HG02759 (cell line): ENCODE measurements around the gene KCNK16.

ENCODE experiments used
- ATAC-seq: cut with Tn5 transposase; IDR thresholded peaks from one replicate; pipeline ENCODE4 v1.9.1; 2021; ENCODE audit warnings: mild to moderate bottlenecking, moderate library complexity; ENCODE audit not compliant: unreplicated experiment

Gene KCNK16

DNA sequence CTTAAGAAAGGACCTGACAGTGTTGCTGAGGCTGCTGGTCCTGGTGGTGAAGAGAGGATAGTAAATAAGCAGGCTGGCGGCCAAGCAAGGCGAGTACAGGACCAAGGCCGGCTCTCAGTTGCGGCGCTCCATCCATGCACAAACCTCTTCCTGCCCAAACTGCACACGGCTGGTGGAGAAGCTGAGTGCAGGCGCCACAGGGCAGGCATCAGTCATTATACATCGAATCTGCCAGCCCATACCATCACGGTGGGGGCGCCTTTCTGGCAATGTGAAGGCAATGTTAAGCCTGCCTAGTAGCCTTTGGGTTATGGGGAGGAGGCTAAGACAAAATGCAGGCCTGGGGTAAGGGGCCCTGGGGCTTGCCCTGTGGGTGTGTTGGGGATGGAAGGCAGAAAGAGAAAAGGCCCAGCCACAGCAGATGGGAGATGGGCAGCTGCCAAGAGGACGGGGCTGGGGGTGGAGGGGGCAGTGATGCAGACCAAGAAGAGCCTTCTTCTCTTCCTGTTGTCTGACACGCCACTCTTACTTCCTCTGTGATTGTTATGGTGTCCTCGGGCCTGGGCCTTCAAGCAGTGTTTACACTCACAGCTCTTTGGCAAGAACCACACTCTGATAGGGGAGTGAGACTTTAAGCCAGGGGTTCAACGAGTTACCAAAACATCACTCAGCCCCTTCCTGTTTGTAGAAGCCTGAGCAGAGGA, 20.3 kb upstream of the KCNK16 start:
- no peak for ATAC-seq

DNA sequence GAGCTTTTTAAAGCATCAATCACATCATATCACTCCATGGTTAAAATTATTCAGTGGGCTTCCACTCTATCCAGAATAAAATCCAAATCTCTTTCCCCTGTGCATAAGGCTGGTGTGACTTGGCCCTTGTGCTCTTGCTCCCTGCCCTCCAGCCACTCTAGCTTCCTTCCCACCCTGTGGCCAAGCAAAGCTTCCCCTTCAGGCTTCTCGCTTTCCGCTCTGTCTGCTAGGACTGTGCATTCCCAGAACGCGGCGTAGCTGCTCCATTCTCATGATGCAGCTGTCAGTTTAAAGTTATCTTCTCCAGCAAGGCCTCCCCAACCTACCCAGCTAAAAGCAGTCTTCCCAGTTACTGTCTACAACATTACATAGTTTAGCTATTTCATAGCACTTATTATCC, 19.4 kb upstream of the KCNK16 start:
- ATAC-seq: no peak

DNA sequence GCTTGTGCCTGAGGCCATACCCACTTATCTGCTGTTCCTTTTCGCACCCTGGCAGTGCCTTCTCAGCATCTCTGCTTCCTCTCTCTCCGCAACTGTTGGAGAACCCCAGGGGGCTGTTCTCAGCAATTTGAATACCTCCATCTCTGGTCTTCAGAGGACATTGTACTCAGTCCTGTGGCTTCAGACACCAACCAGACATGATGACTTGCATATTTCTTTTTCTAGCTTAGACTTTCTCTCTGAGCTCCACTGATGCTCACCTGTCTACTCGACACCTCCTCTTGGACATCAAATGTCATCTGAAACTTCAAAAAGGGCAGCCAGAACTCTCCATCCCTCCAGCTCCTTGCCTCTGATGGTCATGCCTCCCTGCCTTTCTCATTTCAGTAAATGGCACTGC, 18.9 kb upstream of the KCNK16 start:
- no peak for ATAC-seq

DNA sequence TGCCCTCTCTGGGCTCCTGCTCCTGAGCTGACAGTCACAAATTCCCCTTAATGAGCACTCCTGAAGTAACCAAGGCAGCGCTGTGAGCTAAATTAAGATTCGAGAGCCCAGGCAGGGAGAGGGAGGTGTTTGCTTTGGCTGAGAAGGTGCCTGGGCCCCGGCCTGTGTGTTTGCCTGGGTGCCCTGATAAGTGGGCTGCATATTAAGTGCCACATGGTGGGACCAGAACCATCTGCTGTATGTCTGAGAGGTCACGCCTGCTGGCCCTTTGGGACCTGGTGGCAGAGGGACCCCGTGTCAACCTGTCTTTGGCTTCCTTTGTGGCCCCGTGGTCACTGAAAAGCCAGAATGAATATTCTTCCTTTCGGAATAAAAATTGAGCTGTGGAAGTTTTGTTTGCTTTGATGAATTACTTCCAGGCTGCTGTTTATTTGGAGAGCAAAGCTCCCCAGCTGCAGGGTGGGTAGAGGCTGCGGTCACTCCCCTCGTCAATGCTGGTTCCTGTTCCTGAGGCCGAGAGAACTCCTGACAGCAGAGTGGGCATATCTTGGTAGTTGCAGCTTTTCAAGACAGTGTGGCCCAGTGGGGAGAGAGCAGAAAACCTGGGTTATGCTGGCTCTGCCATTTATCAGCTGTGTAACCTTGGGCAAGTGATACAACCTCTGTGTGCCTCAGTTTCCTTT, 17.5 kb upstream of the KCNK16 start:
- no peak for ATAC-seq

DNA sequence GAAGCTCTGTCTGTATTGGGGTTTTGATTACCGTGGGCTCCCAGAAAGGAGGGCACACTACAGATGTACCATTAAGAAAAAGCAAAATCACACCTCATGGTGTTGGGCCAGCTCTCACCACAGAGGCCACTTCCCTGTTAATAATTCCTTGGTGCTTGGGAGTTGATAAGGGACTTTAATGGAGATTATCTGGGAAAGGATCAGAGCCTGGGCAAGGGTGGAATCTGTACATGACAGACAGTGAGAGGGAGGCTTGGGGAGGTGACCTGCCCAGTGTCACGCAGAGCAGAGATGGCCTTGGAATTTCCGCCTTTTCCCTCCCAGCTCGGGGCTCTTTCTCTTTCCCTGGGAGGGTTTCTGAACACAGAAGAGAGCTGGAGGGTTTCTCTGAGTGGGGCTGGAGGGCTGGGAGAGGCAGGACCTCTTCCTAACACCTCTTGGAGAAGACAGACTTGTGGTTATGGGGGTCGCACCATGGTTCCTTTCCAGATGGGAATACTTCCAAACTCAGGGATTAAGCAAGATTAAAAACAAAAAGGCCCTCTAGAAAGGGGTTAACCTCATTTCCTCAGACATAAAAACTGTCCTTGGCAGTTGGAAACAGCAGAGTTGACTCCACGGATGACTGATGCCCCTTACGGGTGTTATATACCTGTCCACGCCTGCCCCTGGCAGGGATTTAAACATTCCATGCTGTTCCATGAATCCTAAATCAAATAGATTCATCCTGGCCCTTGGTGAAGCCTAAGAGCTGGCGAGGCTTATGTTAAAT, 16.8 kb upstream of the KCNK16 start:
- ATAC-seq: no peak

DNA sequence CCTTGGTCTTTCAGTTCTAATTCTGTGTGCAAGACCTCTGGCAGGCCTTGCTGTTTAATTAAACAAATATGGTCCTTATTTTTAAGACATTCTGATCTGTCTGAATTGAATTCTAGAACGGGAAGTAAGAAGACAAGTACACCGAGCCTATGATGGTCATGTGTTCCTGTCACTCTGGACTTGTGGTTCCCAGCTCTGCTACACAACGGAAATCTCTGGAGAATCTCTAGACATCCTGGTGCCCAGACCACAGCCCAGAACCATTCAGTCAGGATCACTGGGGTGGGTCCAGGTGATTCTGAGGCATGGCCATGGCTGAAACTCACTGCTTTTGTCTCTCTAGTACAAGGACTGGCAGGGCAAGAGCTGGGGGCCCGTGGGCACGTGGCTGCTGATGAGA, 15.9 kb upstream of the KCNK16 start:
- no peak for ATAC-seq

DNA sequence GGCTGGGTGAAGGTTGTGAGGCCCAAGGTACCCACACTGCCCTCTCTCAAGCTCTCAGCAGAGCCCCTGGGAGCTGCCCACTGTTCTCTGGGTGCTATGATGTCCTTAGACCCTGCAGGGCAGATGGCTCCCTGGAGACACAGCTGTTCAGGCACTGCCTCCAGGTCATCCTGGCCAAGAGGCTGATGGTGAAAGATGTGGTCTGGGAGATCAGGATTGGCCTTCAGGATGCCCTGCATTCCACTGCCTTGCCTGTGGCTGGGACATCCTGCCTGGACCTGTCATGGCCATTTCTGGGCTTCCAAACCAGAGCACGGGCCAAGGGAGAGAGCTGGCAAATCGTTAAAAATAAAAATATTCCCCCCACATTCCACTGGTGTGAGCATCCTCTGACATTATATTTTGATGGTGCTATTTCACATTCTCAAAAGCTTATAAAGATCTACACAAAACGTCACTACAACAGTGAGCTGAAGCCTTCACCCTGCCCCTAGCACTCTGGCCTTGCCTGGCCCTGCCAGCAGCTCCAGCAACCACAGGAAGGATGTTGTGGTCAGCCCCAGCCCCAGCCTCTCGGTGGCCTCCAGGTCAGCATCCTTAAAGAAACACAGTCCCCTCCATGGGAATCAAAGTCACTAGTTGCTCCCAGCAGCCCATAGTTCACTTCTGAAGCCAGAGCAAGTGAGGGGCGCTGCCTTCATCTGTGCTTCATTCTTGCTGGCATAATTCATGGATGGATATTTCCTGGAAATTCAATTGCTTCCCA, 13.5 kb upstream of the KCNK16 start:
- ATAC-seq: peak; percentile 54

DNA sequence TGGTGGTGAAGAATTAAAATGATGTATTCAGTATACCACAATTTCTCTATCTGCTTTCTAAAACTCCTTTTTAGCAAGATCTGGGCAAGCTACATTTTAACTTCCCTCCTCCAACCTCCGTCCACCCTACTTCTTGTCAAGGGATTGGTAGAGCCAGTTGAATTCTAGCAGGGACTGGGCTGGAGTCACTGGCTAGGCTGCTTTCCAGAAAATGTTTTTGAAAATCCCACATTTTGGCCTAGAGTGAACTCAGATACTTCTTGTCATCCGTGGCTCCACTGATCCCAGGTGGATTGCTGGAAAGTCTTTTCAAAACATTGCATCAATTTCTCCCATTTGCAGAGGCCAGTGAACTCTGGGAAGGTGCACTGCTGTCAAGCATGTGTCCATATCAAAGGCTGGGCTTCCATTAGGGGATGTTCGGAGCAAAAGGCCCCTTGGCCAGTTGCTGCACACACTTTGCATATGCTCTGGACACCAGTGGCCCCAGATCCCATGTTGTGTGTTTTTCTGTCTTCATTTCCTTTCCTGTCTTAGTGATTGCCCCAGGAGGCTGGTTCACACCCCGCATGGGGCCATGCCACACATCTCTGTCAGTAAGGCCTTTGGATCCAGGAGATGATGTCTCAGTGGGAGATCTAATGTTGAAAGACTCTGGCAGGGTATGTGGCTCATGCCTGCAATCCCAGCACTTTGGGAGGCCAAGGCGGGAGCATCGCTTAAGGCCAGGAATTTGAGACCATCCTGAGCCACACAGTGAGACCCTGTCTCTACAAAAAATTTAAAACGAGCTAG, 11.3 kb upstream of the KCNK16 start:
- ATAC-seq: no peak

DNA sequence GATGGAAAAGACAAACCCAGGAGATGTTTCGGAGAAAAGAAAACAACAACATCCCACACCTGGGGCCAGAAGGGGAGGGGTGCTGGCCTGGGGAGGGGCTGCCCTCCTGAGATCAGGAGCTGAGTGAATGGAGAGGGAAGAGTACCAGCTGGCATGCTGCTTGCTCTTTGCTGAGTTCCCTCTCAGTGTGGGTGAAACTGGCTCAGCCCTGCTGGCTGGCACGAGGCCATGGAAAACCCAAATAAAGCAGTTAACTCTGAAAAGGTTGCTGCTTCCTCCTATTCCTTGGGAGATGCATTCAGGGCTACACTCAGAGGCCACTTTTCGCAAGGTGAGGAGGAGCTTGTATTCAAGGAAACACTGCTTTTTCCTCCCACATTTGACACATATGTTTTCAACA, 8.0 kb upstream of the KCNK16 start:
- no peak for ATAC-seq

DNA sequence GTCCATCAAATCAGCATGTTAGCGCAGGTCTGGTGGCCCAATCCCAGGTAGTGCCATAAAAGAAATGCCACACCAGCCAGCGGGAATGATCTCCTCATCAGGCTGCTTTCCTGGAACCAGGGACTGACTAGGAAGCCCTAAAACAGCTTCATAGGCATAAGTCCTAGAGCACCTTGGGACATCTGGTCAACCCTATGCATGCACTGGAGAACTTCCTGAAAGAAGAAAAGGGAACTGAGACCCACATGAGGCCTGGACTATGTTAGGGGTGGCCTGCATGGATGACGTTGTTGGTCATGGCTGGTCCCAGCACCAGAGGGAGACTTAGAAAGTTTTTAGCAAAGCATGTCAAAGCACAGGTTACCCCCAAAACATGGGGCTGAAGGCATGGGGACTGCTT, 7.6 kb upstream of the KCNK16 start:
- peak; percentile 57 for ATAC-seq

DNA sequence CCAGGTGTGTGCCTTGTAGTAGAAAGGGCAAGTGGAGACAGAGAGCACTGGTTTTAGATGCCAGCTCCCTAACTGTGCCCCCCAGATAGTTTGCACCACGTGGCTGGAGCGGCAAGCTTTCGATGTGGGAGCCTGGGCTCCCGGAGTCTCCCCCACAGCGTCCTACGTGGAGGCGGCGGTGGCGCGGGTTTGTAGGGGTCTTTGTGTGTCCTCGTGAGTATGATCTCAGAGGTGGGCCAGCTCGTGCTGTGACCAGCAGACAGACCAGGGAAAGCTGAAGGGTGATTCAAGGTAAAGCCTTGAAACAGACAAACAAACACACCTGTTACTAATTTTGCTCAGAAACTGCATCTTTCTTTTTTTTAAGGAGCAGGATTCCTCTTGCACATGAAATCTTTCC, 5.6 kb upstream of the KCNK16 start:
- no peak for ATAC-seq

DNA sequence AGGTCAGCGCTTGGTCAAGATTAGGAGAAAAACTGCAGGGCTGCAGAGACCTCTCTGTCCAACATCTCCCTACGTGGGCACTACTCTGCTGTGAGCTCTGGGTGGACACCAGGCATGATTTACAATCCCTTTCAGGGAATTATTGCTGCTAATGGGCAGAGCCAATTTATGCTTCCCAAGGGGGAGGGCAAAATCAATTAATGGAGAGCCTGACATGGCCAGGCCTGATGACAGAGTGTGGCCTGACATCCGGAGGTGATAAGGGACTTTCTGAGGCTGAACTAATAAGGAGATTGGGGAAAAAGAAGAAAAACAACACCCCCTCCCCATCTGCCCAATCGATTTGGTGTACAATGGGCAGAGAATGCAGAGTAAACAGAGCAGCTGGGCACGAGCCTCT, 5.0 kb upstream of the KCNK16 start:
- no peak for ATAC-seq

DNA sequence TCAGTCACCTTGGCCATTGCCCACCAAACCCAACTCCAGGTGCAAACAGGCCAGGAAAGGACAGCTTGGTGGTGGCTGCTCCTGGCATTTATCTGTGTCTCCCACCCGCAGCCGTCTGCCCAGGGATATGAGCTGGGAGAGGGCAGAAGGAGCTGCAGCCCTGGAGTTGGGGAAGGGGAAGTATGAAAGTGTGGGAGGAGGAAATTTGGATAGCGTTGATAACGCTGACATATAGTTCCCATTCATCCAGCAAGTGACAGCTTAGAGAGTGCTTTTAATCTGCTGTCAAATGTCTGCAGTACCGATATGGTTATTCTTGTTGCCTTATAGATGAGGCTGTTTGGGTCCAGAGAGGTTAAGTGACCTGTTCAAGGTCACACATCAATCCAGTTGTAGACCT, 741 bp downstream of the KCNK16 start:
- ATAC-seq: no peak

DNA sequence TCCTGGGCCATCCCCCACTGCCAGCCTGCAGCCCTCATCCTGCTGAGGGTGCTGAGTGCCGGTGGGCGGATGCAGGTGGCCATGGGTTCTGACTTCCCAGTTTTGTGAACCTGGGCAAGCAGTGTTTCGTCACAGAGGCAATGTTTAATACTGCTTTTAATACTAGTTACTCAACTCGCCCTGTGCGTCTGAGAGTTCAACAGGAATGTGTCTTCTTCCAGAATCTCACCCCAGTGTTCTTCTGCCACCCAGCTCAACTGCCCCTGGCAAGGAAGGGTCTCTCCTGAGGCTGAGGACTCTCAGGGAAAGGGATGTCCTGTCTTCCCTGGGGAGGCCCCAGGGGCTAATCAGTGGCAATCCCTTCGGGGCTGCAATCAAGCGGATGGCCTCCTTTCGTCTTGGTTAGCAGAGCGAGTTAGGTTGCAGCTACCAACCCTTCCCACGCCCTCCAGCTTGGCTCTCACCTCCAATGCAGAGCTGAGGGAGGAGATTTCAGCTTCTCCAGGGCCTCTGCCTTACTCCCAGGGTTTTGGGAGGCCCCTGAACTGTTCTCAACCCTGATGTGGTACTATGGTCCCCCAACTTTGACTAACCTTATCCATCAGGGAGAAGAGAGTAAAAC, 2.0 kb downstream of the KCNK16 start:
- no peak for ATAC-seq

DNA sequence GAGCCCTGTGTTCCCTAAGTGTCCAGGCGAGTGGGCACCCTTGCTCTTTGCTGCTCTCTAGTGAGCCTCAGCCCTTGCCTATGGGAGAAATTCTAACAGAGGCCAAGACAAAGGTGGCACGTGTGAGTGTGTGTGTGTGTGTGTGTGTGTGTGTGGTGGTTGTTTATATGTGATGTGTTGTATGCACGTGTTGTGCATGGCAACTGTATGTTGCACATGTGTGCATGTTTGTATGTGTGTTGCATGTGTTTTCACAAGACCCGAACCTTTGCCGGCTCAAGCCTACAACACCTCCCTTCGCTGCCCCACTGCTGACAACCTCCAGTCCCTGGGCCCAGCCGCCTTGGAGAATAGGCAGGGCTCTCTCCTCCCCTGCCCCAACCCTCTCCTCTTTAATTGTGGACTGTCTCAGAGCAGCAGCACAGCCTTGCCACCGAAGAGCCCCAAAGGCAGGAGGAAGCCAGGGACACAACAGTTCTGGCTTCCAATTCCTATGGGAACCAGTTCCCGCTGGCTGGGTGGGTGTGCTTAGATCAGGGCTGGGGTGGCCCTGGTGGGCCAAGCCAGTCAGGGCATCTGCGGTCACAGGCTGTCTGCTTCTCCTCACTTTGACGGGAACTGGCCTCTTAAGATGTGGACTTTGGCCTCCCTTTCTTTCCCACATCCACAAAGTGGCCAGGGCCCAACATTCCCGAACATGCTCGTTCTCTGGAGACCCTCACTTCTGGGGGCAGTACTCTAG, 2.7 kb downstream of the KCNK16 start:
- no peak for ATAC-seq

DNA sequence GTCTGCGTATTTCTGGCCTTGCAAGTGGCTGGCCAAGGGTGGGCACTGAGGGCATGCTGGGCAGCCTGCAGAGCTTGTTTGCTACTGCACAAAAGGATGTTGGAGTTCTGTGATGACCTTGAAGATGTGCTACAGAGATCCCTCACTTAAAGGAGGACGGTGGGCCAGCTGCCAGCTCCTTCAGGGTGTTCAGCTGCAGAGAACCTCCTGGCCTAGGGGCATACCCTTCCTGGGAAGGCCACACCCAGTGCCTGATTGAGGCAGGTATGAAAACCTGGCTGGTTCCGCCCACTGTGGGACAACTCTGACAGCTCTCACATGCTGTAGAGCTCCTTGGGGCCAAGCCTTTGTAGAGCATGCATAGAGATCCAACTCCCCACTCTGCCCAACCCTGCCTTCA, 5.2 kb downstream of the KCNK16 start:
- no peak for ATAC-seq

DNA sequence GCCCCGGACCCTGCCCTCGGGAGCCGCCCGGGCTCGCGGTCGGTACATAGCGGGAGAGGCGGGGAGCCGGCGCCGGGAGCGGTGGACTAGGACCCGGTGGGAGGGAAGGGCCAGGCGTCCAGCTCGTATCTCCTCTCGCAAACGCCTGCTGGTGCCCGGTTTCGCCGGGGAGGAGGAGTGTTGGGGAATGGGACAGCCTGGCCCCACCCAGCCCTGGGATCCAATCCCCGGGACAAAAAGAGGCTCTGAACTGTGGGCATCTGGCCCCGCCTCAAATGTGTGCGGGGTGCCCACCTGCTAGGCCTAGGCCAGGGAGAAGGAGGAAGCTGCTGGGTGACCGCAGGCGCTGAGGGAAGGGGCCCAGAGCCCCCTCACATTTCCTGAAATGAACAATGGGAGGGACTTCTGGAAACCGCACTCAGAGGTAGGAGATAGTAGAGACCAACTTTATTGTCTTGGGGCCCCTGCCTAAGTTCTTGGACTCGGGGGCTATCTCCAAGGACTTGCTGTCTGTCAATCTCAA, 8.2 kb downstream of the KCNK16 start, which contains the start of gene KCNK17:
Gene KCNK17 (minus strand): TSS at position 147 of the 523 bp plus-strand sequence. CDS start 99 bp downstream, at position 48.
- ATAC-seq: no peak

DNA sequence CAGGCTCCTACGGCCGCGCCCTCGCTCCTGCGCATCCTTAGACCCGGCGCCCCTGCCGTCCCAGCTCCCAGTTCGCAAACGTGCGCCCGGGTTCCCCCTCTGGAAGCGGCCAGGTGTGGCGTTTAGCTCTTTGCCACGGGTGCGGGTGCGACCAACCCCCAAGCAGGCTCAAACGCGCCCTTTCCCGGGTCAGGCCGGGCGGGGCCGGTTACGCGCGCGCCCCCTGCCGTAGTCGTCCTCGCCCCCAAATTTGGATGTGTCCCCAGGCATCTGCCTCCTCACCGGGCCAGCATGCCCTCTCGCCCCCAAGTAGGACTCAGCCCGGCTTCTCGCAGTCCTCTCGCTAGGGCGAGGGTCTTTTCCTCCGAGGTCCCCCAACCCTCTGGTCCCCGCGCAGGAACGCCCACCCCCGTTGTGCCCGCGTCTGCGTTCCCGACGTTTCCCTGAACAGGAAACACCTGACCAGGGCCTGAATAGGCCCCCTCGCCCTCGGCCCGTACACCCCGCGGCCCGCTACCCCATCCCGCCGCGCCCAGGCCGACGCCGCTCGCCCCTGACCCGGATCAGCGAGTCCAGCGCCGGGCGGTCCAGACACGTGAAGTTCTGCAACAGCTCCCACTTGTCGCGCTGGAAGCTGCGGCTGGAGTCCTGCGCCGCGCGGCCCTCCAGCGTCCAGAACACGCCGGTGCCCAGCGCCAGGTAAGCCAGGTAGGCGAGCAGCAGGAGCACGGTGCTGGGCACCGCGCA, 8.8 kb downstream of the KCNK16 start:
- no peak for ATAC-seq
